K562 (cell line): ENCODE measurements around the gene PITPNC1. TPM values are rescaled to one million over a fixed set of nuclear protein-coding genes. Genes with fewer than 3 reads are reported as not detected.

Source experiments
- ATAC-seq: fragments of 200-7000 bp; cut with Tn5 transposase; 3 replicates; pipeline ENCODE4 v1.9.1; 2020; ENCODE audit warnings: moderate library complexity
- BruUV-seq: library from RNA; stranded (reverse); fragments of 400-500 nt; replicated peaks from 2 replicates; lab custom pipeline; 2021; lab: Mats Ljungman, UMichigan
- CTCF ChIA-PET: fragments of 300-600 bp; formaldehyde crosslinking; extraction: SDS; loops from one replicate; lab custom pipeline; 2021; ENCODE audit warnings: low intra/inter-chr PET ratio; lab: Yijun Ruan, JAX
- POLR2A ChIA-PET: fragments of 300-600, 350-650 bp; sonication (Branson Sonifier 250); formaldehyde crosslinking; extraction: SDS; loops from one replicate; lab custom pipeline; 2021; ENCODE audit warnings: antibody characterized with exemption, inconsistent platforms; lab: Yijun Ruan, JAX
- DNase-seq, 4 experiments: peaks; one replicate each; pipeline versions ENCODE4 v3.0.0 to v3.0.0-alpha.2; 2011 to 2018; ENCODE audit warnings: low spot score in 3 of 4, mixed read lengths in 3 of 4; ENCODE audit errors: extremely low read depth in 1 of 4
- FAIRE-seq: peaks from 2 replicates; lab custom pipeline; 2011; peaks lifted over from hg19 to GRCh38; lab: Jason Lieb, UNC
- H2AFZ ChIP-seq: 2 replicates; pipeline ENCODE4 v1.6.0; 2011; ENCODE audit warnings: low read depth, low read length, control low read depth, inconsistent platforms
- H3K27ac ChIP-seq: fragments of 200-600 bp; 3 replicates; pipeline ENCODE4 v1.8.0; 2011; ENCODE audit warnings: low read depth, mild to moderate bottlenecking, control low read depth, inconsistent platforms, low read length, moderate library complexity, mixed read lengths; ENCODE audit errors: extremely low read depth
- H3K27me3 ChIP-seq, 2 experiments: fragments of 300-600 bp in 1 of 2; 2 replicates in 1 of 2; 3 replicates in 1 of 2; pipeline versions ENCODE4 v1.6.0 to v1.8.0; 2011; ENCODE audit warnings: inconsistent platforms in 2 of 2, low read length in 2 of 2, mild to moderate bottlenecking in 1 of 2, mixed read lengths in 1 of 2, moderate library complexity in 1 of 2; ENCODE audit not compliant: control insufficient read depth in 2 of 2, insufficient read depth in 2 of 2
- H3K36me3 ChIP-seq: fragments of 300-600 bp; 3 replicates; pipeline ENCODE4 v1.8.0; 2011; ENCODE audit warnings: mild to moderate bottlenecking, low read length, inconsistent platforms; ENCODE audit not compliant: control insufficient read depth, insufficient read depth
- H3K4me1 ChIP-seq, 2 experiments: fragments of 200-600 bp in 1 of 2; replicated peaks in 1 of 2; 2 replicates in 1 of 2; 3 replicates in 1 of 2; pipeline versions ENCODE4 v1.5.1 to v1.8.0; 2011; ENCODE audit warnings: inconsistent platforms in 2 of 2, low read length in 2 of 2, mild to moderate bottlenecking in 1 of 2, mixed read lengths in 1 of 2, moderate library complexity in 1 of 2; ENCODE audit not compliant: control insufficient read depth in 2 of 2, insufficient read depth in 2 of 2
- H3K4me2 ChIP-seq: 2 replicates; pipeline ENCODE4 v1.6.1; 2011; ENCODE audit warnings: low read length, control low read depth, inconsistent platforms, mixed read lengths; ENCODE audit not compliant: insufficient read depth
- H3K4me3 ChIP-seq: fragments of 200-600 bp; sonication (generic), shearing (Covaris generic); 2 replicates; pipeline ENCODE4 v1.5.1; 2016; ENCODE audit warnings: control low read depth, inconsistent platforms
- H3K79me2 ChIP-seq: fragments of 200-600 bp; 3 replicates; pipeline ENCODE4 v1.8.0; 2011; ENCODE audit warnings: low read length, inconsistent platforms; ENCODE audit not compliant: control insufficient read depth, insufficient read depth
- H3K9ac ChIP-seq, 2 experiments: 2 replicates each; pipeline versions ENCODE4 v1.6.0 to v1.6.1; 2011; ENCODE audit warnings: low read depth in 2 of 2, low read length in 2 of 2, control low read depth in 1 of 2, inconsistent platforms in 1 of 2, mild to moderate bottlenecking in 1 of 2, mixed read lengths in 1 of 2; ENCODE audit not compliant: insufficient read depth in 1 of 2
- H3K9me1 ChIP-seq: one replicate; pipeline ENCODE4 v1.6.0; 2011; ENCODE audit warnings: inconsistent platforms, mild to moderate bottlenecking, low read length, moderate library complexity; ENCODE audit not compliant: control insufficient read depth, insufficient read depth
- H3K9me3 ChIP-seq: replicated peaks from 2 replicates; pipeline ENCODE4 v1.5.1; 2011; ENCODE audit warnings: low read depth, low read length, inconsistent platforms; ENCODE audit not compliant: control insufficient read depth, insufficient read depth
- H4K20me1 ChIP-seq: replicated peaks from 2 replicates; pipeline ENCODE4 v1.6.1; 2011; ENCODE audit warnings: low read length, inconsistent platforms, mixed read lengths; ENCODE audit not compliant: control insufficient read depth, insufficient read depth
- ASH1L ChIP-seq: fragments of 450-650 bp; IDR thresholded peaks from 2 replicates; pipeline ENCODE4 v1.6.1; 2018; ENCODE audit warnings: borderline replicate concordance, mild to moderate bottlenecking, low read depth; ENCODE audit not compliant: partially characterized antibody
- CUX1 ChIP-seq: fragments of 200-800 bp; sonication (Bioruptor generic); IDR thresholded peaks from 2 replicates; pipeline ENCODE4 v1.6.1; 2016; ENCODE audit warnings: missing genetic modification characterization, missing compliant biosample characterization
- GATAD2B ChIP-seq: fragments of 450-650 bp; IDR thresholded peaks from 2 replicates; pipeline ENCODE4 v1.6.1; 2017; ENCODE audit warnings: mild to moderate bottlenecking, borderline replicate concordance
- ILK ChIP-seq: fragments of 450-650 bp; IDR thresholded peaks from 2 replicates; pipeline ENCODE4 v1.6.1; 2016; ENCODE audit warnings: missing genetic modification characterization, low read depth, mild to moderate bottlenecking, missing compliant biosample characterization, moderate library complexity, borderline replicate concordance
- MXD1 ChIP-seq: fragments of 250-450 bp; sonication (Bioruptor Pico); IDR thresholded peaks from 2 replicates; pipeline ENCODE4 v1.8.0; 2021; ENCODE audit warnings: borderline replicate concordance, mild to moderate bottlenecking, moderate library complexity; ENCODE audit not compliant: poor library complexity, severe bottlenecking
- NELFE ChIP-seq: IDR thresholded peaks from 2 replicates; pipeline ENCODE4 v1.6.1; 2011; ENCODE audit warnings: mild to moderate bottlenecking; ENCODE audit not compliant: insufficient read depth, insufficient read length
- SIRT6 ChIP-seq: IDR thresholded peaks from one replicate; pipeline ENCODE4 v1.6.1; 2012; ENCODE audit warnings: low read depth, mild to moderate bottlenecking, control low read depth, inconsistent platforms, low read length, moderate library complexity
- SMAD2 ChIP-seq: fragments of 150-350 bp; IDR thresholded peaks from 2 replicates; pipeline ENCODE4 v1.6.1; 2014; ENCODE audit warnings: low read depth, mild to moderate bottlenecking, low read length
- SREBF2 ChIP-seq: sonication (generic); formaldehyde crosslinking; IDR thresholded peaks from 2 replicates; pipeline ENCODE4 v1.4.0; 2020; ENCODE audit warnings: mild to moderate bottlenecking, missing genetic modification reagents
- XRCC3 ChIP-seq: fragments of 450-650 bp; IDR thresholded peaks from 2 replicates; pipeline ENCODE4 v1.6.1; 2017; ENCODE audit warnings: mild to moderate bottlenecking, moderate library complexity
- ZNF217 ChIP-seq: sonication (generic); formaldehyde crosslinking; IDR thresholded peaks from 2 replicates; pipeline ENCODE4 v1.8.0; 2022; ENCODE audit warnings: mild to moderate bottlenecking, missing genetic modification reagents
- ZNF224 ChIP-seq: sonication (generic); formaldehyde crosslinking; IDR thresholded peaks from 2 replicates; pipeline ENCODE4 v1.8.0; 2022; ENCODE audit warnings: mild to moderate bottlenecking, missing genetic modification reagents
- ZNF282 ChIP-seq: sonication (generic); formaldehyde crosslinking; IDR thresholded peaks from 2 replicates; pipeline ENCODE4 v1.8.1; 2023; ENCODE audit warnings: missing genetic modification reagents
- WGBS: fragments of 100-300 bp; shearing (Covaris generic); methylation state at CpG from one replicate; pipeline ENCODE4 v1.1.6; 2016; ENCODE audit warnings: low coverage, mixed read lengths; ENCODE audit not compliant: insufficient coverage; ENCODE audit errors: missing lambda C conversion rate; 5-methylcytosine and 5-hydroxymethylcytosine counted together
- in situ Hi-C: fragments of 300-500 bp; cut with MboI; formaldehyde crosslinking; loops from 4 replicates; pipeline ENCODE4 v1.15.0; 2018; ENCODE audit warnings: inconsistent platforms, mixed read lengths
- intact Hi-C: fragments of 100-400 bp; cut with micrococcal nuclease; formaldehyde crosslinking; loops from 2 replicates; pipeline ENCODE4 v1.14.2; 2022
- polyA plus RNA-seq, 8 experiments: library from polyadenylated mRNA; depleted of rRNA in 4 of 8; stranded (reverse) in 5 of 8; unstranded in 3 of 8; fragments of >200 nt; fragmentation: Nextera tagmentation in 2 of 8; fragmentation: Illumina TruSeq in 1 of 8; extraction: Ambion mirVana in 2 of 8; extraction: Trizol in 1 of 8; gene quantifications; 2 replicates each; pipeline versions ENCODE4 v1.2.1 to v1.2.3, GENCODE V29; 2011 to 2014; ENCODE audit warnings: inconsistent platforms in 1 of 8, missing spikeins in 1 of 8
- total RNA-seq, 7 experiments: library from RNA; depleted of rRNA in 6 of 7; stranded (reverse); fragments of >200 nt in 6 of 7; fragmentation: Illumina TruSeq in 2 of 7; extraction: Trizol in 2 of 7; gene quantifications; 2 replicates each; pipeline versions ENCODE4 v1.2.1 to v1.2.3, GENCODE V29; 2011 to 2021; ENCODE audit warnings: low replicate concordance in 1 of 7
- TF ChIP-seq, protein P1 (sequence below), 2 experiments: IDR thresholded peaks in 1 of 2; conservative IDR thresholded peaks in 1 of 2; 2 replicates each; pipeline ENCODE4 v1.6.1; 2016; ENCODE audit warnings: low read depth in 2 of 2, mild to moderate bottlenecking in 1 of 2, missing compliant biosample characterization in 1 of 2, missing genetic modification characterization in 1 of 2, moderate library complexity in 1 of 2

The PITPNC1 gene
- total and polyA plus RNA-seq, 9 of the 15 experiments (the other 6 are each of a cell fraction or from before 2014, with no cell fraction given): 0.11 to 1.1 (median 0.65) TPM

DNA sequence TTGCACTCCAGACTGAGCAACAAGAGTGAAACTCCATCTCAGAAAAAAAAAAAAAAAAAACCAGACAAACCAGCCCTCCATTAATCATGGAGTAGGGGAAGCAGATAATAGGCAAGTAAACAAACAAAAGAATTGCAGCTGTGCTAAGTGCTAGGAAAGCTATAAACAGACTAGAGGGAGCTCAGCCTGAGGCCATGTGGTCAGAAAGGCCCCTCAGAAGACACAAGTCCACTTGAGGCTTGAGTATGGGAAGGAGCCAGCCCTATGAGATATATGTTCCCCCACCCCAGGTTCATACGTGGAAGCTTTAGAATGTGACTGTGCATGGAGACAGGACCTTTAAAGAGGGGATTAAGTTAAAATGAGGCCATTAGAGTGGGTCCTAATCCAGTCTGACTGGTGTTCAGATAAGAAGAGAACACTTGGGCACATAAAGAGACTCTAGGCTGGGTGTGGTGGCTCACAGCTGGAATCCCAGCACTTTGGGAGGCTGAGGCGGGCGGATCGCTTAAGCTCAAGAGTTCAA is 208.1 kb downstream of the PITPNC1 start:
- BruUV-seq: no TSS peak
- H3K4me2 ChIP-seq: no peak overlapping the region
- POLR2A ChIA-PET: no interaction called here
- no peaks in the 10 kb centered on the region for H4K20me1 ChIP-seq
- CTCF ChIA-PET: no interaction called here
- peaks cover 29 to 47% of the 10 kb centered on the region in 2 experiments; a peak in 4 of 5 replicates for H3K27me3 ChIP-seq
- WGBS: 2% methylated on average over 4 of the region's 4 CpGs
- no peak overlapping the region for H3K27ac ChIP-seq
- H3K79me2 ChIP-seq: no peaks in the 10 kb centered on the region
- no peak overlapping the region for H3K4me3 ChIP-seq
- no peak for DNase-seq
- intact Hi-C loops: no loop called here
- H2AFZ ChIP-seq: no peak overlapping the region
- ATAC-seq: no peak
- in situ Hi-C loops: no loop called here
- no peaks in the 10 kb centered on the region for H3K9me1 ChIP-seq
- FAIRE-seq: no peak
- H3K9ac ChIP-seq: no peak overlapping the region
- no peaks in the 10 kb centered on the region for H3K36me3 ChIP-seq
- H3K4me1 ChIP-seq: no peaks in the 10 kb centered on the region
- no peaks in the 10 kb centered on the region for H3K9me3 ChIP-seq
- TF ChIP-seq NELFE (no peak), SREBF2 (CRISPR knock-in tag) (no peak), MXD1 (CRISPR knock-in tag) (no peak), SIRT6 (no peak), XRCC3 (no peak), ZNF224 (CRISPR knock-in tag) (no peak), ILK (tag) (no peak), CUX1 (CRISPR knock-in tag) (no peak), SMAD2 (no peak), ZNF282 (CRISPR knock-in tag) (no peak), ASH1L (no peak), ZNF217 (CRISPR knock-in tag) (no peak), GATAD2B (no peak)
- TF ChIP-seq, protein P1, sequence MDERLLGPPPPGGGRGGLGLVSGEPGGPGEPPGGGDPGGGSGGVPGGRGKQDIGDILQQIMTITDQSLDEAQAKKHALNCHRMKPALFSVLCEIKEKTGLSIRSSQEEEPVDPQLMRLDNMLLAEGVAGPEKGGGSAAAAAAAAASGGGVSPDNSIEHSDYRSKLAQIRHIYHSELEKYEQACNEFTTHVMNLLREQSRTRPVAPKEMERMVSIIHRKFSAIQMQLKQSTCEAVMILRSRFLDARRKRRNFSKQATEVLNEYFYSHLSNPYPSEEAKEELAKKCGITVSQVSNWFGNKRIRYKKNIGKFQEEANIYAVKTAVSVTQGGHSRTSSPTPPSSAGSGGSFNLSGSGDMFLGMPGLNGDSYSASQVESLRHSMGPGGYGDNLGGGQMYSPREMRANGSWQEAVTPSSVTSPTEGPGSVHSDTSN (CRISPR knock-in tag; IDR thresholded peaks at IDR 0.05; ENCODE audit: low read depth): no peak
- TF ChIP-seq, protein P1 (tag; conservative IDR thresholded peaks at IDR 0.05; ENCODE audit: low read depth): no peak
